Nasal cavity respiratory epithelium epithelial cell of viscerocranial mucosa (primary cell): ENCODE results near the gene GGN. TPM values are rescaled to one million over a fixed set of nuclear protein-coding genes. Genes with fewer than 3 reads are reported as not detected.

Experiments used
- total RNA-seq: library from RNA; depleted of rRNA; stranded (reverse); fragments of >200 nt; gene quantifications from 2 replicates; pipeline ENCODE4 v1.2.3, GENCODE V29; 2014

GGN gene, protein sequence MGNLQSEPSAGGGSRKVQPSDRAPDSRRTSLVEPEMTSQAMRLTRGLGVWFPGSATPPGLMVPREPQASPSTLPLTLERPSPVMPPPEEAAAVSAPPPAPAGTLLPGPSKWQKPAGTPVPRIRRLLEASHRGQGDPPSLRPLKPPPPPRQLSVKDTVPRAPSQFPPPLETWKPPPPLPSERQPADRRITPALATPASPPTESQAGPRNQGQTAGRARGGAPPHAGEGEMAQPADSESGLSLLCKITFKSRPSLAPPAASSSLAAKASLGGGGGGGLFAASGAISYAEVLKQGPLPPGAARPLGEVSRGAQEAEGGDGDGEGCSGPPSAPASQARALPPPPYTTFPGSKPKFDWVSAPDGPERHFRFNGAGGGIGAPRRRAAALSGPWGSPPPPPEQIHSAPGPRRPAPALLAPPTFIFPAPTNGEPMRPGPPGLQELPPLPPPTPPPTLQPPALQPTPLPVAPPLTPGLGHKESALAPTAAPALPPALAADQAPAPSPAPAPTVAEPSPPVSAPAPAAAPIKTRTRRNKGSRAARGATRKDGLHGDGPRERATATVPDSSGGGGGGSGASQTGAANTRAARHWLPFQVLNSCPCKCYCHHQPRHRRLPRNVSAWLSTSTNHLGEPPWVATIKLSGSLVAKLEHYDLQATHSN
- under 0.01 and 0.07 TPM in 2 replicates for total RNA-seq

DNA sequence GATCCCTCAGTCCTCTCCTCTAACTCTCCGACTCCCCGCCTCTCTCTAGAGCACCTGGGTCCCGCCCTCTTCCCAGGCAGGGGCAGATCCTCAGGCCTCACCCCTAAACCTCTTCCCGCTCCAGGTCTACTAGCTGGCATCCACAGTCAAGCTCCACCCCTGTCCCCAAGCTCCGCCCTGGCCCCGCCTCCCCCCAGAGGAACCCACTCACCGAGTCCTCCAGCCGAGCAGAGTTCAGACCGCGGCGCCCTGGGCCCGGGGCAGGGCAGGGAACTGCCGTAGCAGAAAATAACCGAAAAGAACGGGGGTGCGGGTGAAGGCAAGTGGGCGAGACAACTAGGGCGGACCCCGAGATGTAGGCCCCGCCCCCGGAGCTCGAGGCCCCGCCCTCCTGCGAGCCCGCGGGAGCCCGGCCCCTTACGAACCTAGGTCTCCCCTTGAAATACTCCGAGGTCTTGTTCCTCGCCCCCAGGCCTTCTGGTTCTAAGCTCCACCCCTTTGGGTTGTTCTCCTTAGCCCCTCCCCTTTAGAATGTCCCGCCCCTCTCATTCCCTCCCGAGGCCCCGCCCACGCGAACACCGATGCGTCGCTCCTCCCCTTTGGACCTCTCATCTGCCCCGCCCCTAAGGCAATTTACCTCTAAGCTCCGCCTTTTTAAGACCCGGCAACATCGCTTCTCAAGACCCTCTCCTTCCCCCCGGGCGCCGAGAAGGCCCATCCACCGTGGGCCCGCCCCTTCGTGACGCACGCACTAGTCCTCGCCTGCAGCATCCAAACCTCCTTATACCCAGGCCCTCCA is at the start of gene GGN:
GGN (minus strand) TSS at position 485 of the 799 bp plus-strand sequence. CDS start 773 bp downstream, outside the sequence.

DNA sequence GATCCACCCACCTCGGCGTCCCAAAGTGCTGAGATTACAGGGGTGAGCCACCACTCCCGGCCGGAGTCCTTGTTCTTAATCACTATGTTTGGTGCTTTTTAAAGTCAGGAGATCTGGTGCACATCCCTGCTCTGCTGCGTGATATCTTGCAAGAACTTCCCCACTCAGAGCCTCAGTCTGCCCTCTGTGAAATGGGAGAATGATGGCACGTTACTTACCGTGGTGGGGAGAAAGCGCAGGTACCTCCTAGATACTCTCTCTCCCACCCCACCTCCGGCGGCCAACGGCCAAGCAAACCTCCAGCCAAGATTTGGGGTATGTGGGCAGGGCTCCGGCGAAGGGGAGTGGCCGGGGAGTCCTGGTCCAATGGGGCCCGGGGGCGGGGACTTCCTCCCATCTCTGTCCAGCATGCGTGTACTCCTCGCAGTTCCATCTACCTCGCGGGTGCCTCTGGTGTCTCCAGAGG is 45.5 kb upstream of the GGN start, which contains the start of gene RYR1:
RYR1 (plus strand) TSS at position 424 of the 466 bp plus-strand sequence. CDS start 139 bp downstream, outside the sequence.

DNA sequence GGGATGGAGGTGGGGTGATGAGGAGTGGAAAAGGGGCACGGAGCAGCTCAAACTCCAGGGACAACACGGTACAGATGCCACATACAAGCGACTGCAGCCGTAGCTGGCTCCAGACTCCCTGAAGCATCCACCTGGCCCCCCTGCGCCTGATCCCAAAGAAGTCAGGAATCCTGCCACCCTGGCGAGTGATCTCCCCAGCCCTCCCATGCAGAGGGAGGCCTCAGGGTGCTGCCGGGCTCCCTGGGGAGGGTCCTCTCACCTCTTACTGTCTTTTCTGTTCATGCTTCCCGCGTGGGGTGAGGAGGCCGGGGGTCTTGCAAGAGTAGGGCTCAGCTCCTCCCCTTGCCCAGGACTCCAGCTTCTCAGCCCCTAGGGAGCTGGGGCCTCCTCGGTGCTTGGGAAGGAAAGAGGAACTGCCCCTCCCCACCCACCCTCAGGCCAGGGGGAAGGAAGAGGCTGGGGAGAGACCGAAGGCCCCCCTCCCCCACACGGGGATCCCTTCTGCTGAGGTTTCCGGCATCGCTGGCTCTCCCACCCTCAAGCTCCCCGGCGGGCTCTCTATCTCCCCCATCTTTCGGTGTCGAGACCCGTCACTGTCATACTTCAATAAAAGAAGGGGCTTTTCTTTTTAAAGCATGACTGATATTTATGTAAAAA is 38.1 kb upstream of the GGN start, which contains the start of gene RASGRP4:
RASGRP4 (minus strand) TSS at position 410 of the 657 bp plus-strand sequence; CDS start at position 282, 128 bp downstream.

DNA sequence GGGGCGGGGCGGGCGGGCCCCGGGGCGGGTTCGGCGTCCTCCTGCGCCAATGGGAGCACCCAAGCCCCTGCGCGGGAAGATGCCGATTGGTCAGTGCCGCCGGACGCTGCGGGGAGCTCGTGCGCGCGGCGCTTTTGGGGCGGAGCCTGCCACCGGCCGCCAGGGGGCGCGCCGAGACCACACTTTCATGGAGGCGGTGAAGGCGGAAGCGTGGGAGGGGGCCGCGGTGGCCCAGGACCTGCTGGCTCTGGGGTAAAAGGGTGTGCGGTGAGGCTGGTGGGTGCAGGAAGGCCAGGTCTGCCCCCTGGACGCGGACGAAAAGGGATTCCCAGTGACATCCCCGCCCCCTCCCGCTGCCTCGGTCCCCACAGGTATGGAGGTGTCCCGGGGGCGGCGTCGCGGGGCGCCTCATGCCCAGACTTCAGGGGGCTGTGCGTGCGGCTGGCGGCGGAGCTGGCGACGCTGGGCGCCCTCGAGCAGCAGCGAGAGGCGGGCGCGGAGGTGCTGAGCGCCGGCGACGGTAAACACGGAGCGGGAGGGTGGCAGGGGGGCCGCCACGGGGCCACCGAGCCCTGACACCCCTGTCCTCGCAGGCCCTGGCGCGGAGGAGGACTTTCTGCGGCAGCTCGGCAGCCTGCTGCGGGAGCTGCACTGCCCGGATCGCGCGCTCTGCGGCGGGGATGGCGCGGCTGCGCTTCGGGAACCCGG is 15.3 kb upstream of the GGN start, which contains the start of gene FAM98C:
FAM98C (plus strand) TSS at position 127 of the 708 bp plus-strand sequence; CDS start at position 188, 61 bp downstream.

DNA sequence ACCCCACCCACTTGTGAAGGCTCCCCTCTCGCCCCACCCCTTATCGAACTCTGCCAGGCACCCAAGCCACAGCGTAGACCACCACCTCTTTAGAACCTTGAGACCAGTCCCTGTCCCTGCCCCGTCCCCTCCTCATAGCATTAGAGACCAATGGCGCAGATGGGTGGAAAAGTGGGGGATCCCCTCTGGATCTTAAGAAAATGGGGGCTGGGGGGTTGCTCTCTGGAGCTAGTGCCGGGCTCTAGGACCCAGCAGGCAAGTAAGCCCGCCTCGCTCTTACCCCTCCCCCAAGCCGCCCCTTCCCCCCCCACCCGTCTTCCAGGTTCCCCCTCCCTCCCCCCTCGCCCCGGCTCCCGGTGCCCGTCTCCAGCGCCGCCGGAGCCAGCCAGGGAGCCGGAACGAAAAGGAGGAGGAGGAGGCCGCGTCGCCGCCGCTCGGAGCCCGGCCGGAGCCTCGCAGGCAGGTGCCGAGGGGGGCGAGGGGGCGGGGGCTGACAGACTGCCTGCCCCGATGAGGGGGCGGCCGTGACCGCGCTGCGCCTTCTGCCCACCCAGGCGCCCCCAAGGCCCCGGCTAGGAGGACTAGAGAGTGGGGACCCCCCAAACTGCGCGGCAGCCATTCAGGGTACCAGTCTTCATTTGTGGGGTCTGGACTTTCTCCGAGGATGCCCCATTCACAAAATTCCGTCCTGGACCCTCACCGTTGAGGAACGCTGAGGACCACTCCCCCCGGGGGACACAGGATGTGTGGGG is 691 bp upstream of the GGN start, which contains the start of gene SPRED3:
SPRED3 (plus strand) TSS at position 349 of the 752 bp plus-strand sequence. CDS start 1,606 bp downstream, outside the sequence.

DNA sequence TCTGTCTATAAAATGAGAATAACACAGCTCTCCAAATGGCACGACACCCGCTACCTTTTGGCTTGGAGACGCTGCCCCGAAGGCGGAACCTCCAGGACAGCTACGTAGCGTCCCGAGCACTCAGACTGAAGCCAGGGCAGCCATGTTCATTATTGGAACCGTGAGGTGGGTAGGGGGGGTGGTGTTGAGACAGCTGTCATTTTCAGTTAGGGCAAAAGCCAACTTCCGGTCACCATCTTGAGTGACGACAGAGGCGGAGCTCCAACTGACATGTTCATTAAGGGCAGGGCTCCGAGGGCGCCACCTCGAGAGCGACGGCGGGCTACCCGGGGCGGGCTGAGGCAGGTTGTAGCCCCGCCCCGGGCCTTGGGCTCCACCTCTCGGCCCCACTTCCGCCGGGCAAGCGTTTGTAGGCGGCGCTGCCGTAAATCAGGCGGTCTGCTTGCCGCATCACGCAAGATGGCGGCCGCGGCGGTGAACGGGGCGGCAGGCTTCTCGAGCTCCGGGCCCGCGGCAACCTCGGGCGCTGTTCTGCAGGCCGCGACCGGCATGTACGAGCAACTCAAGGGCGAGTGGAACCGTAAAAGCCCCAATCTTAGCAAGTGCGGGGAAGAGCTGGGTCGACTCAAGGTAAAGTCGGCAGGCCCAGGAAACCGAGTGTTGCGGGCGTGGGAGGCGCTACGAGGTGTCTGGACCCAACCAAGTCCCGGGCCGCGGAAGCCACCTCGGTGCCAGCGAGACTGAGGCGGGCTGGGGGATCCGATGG is 13.3 kb downstream of the GGN start, which contains the start of gene PSMD8:
PSMD8 (plus strand) TSS at position 240 of the 766 bp plus-strand sequence; CDS start at position 271, 31 bp downstream.

Other genes starting within 250 kb of the GGN start
- under 0.01 and 0.28 TPM in 2 replicates for gene DPF1, start 163.8 kb downstream of the GGN start, total RNA-seq
- gene PPP1R14A, start 131.7 kb downstream of the GGN start, total RNA-seq, result 1.0 and 2.3 TPM in 2 replicates
- gene SPINT2, start 123.5 kb downstream of the GGN start, total RNA-seq, result 918 and 1,465 TPM in 2 replicates
- gene C19orf33, start 83.8 kb downstream of the GGN start, total RNA-seq, result 72.1 and 444 TPM in 2 replicates
- 35.7 and 45.5 TPM in 2 replicates for gene YIF1B, start 72.1 kb downstream of the GGN start, total RNA-seq
- 28.5 and 28.7 TPM in 2 replicates for gene KCNK6, start 68.2 kb downstream of the GGN start, total RNA-seq
- 2.2 and 4.1 TPM in 2 replicates for gene CATSPERG, start 52.2 kb downstream of the GGN start, total RNA-seq
- gene PSMD8, start 13.5 kb downstream of the GGN start, total RNA-seq, result 195 and 250 TPM in 2 replicates
- 0.34 and 0.71 TPM in 2 replicates for gene SPRED3, start 663 bp upstream of the GGN start, total RNA-seq
- 8.0 and 14.0 TPM in 2 replicates for gene FAM98C, start 15.1 kb upstream of the GGN start, total RNA-seq
- not detected in 2 replicates for gene RASGRP4, start 38.2 kb upstream of the GGN start, total RNA-seq
- gene RYR1, start 45.7 kb upstream of the GGN start, total RNA-seq, result 6.8 and 8.0 TPM in 2 replicates
- gene MAP4K1, start 229.9 kb upstream of the GGN start, total RNA-seq, result 0.14 TPM in 1 of 2 replicates, not detected in the other
- gene EIF3K, start 231.2 kb upstream of the GGN start, total RNA-seq, result 252 and 283 TPM in 2 replicates